Measurements from ENCODE around the gene CCDC7. TPM values are rescaled to one million over a fixed set of nuclear protein-coding genes. Genes with fewer than 3 reads are reported as not detected.

The CCDC7 gene
- total and polyA plus RNA-seq, 8 donors: 1.0 to 27.2 (median 5.3) TPM

GRCh38 chr10:32865170-32865569 is 419.2 kb downstream of the CCDC7 start:
- Histone ChIP-seq H3K27me3 (no peaks in the 10 kb centered on the region), H3K36me3 (no peaks in the 10 kb centered on the region), H3K27ac (no peak overlapping the region), H3K4me1 (no peaks in the 10 kb centered on the region), H3K9me3 (no peaks in the 10 kb centered on the region), H3K4me3 (no peak overlapping the region)
- 78 to 100% (median 83%) methylated on average over 1 of the region's 1 CpG for WGBS, 5 donors
- no peak for DNase-seq
- TF ChIP-seq, protein P1, sequence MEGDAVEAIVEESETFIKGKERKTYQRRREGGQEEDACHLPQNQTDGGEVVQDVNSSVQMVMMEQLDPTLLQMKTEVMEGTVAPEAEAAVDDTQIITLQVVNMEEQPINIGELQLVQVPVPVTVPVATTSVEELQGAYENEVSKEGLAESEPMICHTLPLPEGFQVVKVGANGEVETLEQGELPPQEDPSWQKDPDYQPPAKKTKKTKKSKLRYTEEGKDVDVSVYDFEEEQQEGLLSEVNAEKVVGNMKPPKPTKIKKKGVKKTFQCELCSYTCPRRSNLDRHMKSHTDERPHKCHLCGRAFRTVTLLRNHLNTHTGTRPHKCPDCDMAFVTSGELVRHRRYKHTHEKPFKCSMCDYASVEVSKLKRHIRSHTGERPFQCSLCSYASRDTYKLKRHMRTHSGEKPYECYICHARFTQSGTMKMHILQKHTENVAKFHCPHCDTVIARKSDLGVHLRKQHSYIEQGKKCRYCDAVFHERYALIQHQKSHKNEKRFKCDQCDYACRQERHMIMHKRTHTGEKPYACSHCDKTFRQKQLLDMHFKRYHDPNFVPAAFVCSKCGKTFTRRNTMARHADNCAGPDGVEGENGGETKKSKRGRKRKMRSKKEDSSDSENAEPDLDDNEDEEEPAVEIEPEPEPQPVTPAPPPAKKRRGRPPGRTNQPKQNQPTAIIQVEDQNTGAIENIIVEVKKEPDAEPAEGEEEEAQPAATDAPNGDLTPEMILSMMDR (IDR thresholded peaks at IDR 0.05): no peak
- no peak for TF ChIP-seq POLR2A (IDR thresholded peaks at IDR 0.05)
- TF ChIP-seq POLR2AphosphoS5 (IDR thresholded peaks at IDR 0.05): no peak
- TF ChIP-seq EP300 (IDR thresholded peaks at IDR 0.05): no peak
- intact Hi-C loops (cut with DNase I; ENCODE audit: low total_unique reads): no loop called here

GRCh38 chr10:32877915-32878314 is 432.0 kb downstream of the CCDC7 start:
- H3K27ac ChIP-seq: no peak overlapping the region
- no peak for TF ChIP-seq EP300 (IDR thresholded peaks at IDR 0.05)
- TF ChIP-seq, protein P1 (IDR thresholded peaks at IDR 0.05): no peak
- TF ChIP-seq POLR2A (IDR thresholded peaks at IDR 0.05): no peak
- TF ChIP-seq POLR2AphosphoS5 (IDR thresholded peaks at IDR 0.05): no peak
- no peaks in the 10 kb centered on the region for H3K9me3 ChIP-seq
- no peak for DNase-seq
- no peaks in the 10 kb centered on the region for H3K4me1 ChIP-seq
- intact Hi-C loops (cut with DNase I; ENCODE audit: low total_unique reads): no loop called here
- no peaks in the 10 kb centered on the region for H3K36me3 ChIP-seq
- no peaks in the 10 kb centered on the region for H3K27me3 ChIP-seq
- H3K4me3 ChIP-seq: no peak overlapping the region

GRCh38 chr10:32878646-32879045 is 432.7 kb downstream of the CCDC7 start:
- H3K27me3 ChIP-seq: no peaks in the 10 kb centered on the region
- TF ChIP-seq POLR2A (IDR thresholded peaks at IDR 0.05) (no peak), POLR2AphosphoS5 (IDR thresholded peaks at IDR 0.05) (no peak), EP300 (IDR thresholded peaks at IDR 0.05) (no peak)
- TF ChIP-seq, protein P1 (IDR thresholded peaks at IDR 0.05): no peak
- intact Hi-C loops (cut with DNase I; ENCODE audit: low total_unique reads): no loop called here
- no peak overlapping the region for H3K4me3 ChIP-seq
- DNase-seq: no peak
- no peak overlapping the region for H3K27ac ChIP-seq
- no peaks in the 10 kb centered on the region for H3K36me3 ChIP-seq
- H3K9me3 ChIP-seq: no peaks in the 10 kb centered on the region
- H3K4me1 ChIP-seq: no peaks in the 10 kb centered on the region

GRCh38 chr10:32882076-32882475 is 436.1 kb downstream of the CCDC7 start:
- no peak for TF ChIP-seq EP300 (IDR thresholded peaks at IDR 0.05)
- TF ChIP-seq POLR2A (IDR thresholded peaks at IDR 0.05): no peak
- TF ChIP-seq, protein P1 (IDR thresholded peaks at IDR 0.05): no peak
- no peak for TF ChIP-seq POLR2AphosphoS5 (IDR thresholded peaks at IDR 0.05)
- Histone ChIP-seq H3K4me3 (no peak overlapping the region), H3K4me1 (no peaks in the 10 kb centered on the region), H3K27ac (no peak overlapping the region), H3K9me3 (no peaks in the 10 kb centered on the region), H3K27me3 (no peaks in the 10 kb centered on the region), H3K36me3 (no peaks in the 10 kb centered on the region)
- WGBS, 5 donors: 73 to 89% (median 79%) methylated on average over 6 of the region's 6 CpGs
- no peak for DNase-seq
- intact Hi-C loops (cut with DNase I; ENCODE audit: low total_unique reads): no loop called here
